Tibial nerve (tissue), 3 donors: ENCODE measurements around the gene TC2N.

Source experiments
- CTCF ChIP-seq, 5 experiments: fragments of 200-600 bp in 3 of 5; fragments of 450-650 bp in 2 of 5; sonication (generic) in 3 of 5; IDR thresholded peaks; one replicate each; pipeline ENCODE4 v1.5.1; 2016 to 2019; ENCODE audit warnings: antibody characterized with exemption in 5 of 5, mild to moderate bottlenecking in 3 of 5, moderate library complexity in 2 of 5
- POLR2A ChIP-seq, 2 donors: fragments of 450-650 bp; IDR thresholded peaks; one replicate each; pipeline ENCODE4 v1.6.1; 2017; ENCODE audit warnings: antibody characterized with exemption in 2 of 2, mild to moderate bottlenecking in 2 of 2, moderate library complexity in 2 of 2

- no peak for TF ChIP-seq CTCF (IDR thresholded peaks at IDR 0.05)
- TF ChIP-seq POLR2A (IDR thresholded peaks at IDR 0.05): no peak
Measured at GRCh38 chr14:91889477-91890211, 22.3 kb upstream of the TC2N start.
